HG02973 (cell line): ENCODE data around the gene CEP131.
A peak's percentile ranks its signal among the peaks of the same experiment; 100 is the strongest.

Experiments used
- ATAC-seq: cut with Tn5 transposase; IDR thresholded peaks from one replicate; pipeline ENCODE4 v1.9.1; 2021; ENCODE audit warnings: moderate library complexity; ENCODE audit not compliant: unreplicated experiment

CEP131 gene

GRCh38 chr17:81222906-81223761 lies at the start of gene CEP131:
TSS of gene CEP131 (minus strand) at chr17:81222965. CDS start at chr17:81220056, 2,909 bp downstream.
- ATAC-seq: peak; percentile 90

DNA sequence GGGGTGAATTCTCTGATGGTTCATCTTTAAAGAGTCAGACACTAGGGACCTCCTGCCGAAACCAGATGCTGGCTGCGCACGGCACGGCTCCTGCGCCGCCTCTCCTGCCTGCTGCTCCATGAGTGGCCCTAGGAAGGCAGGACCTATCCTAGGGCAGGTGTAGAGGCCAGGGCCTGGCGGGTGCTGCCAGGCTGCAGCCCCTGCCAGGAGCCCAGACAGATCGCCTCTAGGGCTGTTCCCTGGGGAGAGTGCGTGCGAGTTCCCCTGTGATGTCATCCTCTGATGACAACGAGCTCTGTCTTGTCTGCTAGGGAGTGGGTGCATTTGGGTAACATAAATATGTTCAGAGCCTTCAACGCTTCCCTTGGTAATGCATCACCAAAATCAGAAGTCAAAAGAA lies 48.5 kb upstream of the CEP131 start:
- no peak for ATAC-seq

DNA sequence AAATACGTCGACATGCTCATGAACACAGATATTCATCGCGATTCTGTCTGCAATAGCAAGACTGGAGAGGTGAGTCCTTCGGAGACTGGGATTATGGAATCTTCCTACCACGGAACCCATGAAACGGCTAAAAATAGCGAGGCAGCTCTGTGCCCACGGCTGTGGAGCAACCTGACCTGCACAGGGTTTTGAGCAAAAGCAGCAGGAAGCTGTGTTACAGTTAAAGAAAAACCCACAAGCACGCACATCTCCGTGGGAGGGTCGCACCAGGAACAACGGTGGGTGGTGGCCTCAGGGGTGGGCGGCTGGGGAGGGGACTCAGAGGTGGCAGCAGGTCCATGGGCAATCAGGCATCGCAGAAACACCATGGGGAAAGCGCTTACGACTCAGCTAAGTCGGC lies 47.5 kb upstream of the CEP131 start:
- ATAC-seq: no peak

- no peak for ATAC-seq
Observed at GRCh38 chr17:81267390-81268067, 44.8 kb upstream of the CEP131 start.

DNA sequence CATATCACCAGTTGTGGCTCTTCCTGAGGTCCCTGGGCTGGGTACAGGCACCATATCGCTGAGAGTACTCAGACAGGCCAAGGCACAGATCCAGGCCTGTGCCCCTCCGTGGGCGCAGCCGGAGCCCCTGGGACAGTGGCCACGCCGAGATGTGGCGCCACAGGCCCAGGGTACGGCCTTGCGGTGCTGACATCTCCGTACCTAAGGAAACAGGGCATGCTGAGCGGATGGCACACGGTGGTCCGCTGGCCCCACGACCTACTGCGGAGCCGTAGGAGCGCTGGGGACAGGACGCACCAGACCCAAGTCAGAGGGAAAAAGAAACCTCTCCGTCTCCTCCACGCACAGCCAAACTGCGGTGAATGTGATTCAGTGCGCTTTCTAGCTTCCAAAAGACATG lies 42.8 kb upstream of the CEP131 start:
- ATAC-seq: no peak

DNA sequence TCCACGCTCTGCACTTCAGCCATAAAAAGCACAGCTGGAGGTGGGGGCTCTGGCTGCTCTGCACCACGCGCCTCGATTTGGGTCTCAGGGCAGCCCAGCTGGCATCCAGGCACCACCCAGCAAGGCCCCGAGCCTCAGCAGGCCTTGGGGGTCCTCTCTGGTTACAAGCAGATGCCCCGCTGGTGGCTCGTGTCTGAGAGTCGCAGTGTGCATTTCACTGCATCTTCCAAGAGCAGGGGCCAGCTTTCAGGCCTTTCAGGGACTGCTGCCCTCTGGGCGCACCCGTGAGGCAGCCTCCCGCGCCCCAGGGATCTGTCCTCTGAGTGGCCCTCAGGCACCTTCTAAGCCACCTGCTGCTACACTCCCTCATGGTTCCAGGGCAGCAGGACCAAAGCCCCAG lies 41.9 kb upstream of the CEP131 start:
- no peak for ATAC-seq

DNA sequence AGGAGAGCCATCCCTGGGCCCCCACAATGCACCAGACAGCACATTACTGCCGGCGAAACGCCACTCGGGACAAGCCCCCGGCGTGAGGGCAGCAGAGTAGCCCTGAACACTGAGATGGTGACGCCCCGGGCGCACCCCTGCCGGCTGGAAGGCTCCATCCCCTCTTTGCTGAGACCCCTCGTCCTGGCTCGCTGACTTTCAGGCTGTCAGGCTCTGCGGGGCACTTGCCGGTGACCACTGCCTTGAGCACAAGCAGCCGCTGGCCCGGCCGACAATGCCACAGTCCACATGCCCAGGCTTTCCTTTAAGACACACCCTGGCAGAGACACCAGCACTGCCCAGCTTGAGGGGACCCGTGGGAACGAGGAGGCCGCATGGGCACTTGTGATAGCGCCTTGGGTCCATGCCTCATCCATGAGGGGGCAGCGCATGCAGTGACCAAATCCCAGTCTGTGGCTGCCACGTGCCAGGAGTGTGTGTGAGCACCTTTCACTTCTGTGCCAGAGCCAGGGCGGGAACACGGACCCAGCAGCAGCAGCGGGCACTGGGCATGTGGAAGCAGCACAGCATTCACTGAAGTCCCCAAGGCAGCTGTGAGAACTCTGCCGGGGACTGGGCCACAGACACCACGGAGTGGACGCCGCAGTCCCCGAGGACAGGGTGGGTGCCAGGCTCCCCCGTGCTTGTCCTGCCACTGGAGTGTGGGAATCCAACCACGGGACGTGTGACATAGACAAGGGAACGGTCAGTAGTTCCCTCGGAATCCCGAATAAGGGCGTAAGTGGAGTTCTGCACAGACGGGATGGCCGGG lies 40.8 kb upstream of the CEP131 start:
- ATAC-seq: no peak

DNA sequence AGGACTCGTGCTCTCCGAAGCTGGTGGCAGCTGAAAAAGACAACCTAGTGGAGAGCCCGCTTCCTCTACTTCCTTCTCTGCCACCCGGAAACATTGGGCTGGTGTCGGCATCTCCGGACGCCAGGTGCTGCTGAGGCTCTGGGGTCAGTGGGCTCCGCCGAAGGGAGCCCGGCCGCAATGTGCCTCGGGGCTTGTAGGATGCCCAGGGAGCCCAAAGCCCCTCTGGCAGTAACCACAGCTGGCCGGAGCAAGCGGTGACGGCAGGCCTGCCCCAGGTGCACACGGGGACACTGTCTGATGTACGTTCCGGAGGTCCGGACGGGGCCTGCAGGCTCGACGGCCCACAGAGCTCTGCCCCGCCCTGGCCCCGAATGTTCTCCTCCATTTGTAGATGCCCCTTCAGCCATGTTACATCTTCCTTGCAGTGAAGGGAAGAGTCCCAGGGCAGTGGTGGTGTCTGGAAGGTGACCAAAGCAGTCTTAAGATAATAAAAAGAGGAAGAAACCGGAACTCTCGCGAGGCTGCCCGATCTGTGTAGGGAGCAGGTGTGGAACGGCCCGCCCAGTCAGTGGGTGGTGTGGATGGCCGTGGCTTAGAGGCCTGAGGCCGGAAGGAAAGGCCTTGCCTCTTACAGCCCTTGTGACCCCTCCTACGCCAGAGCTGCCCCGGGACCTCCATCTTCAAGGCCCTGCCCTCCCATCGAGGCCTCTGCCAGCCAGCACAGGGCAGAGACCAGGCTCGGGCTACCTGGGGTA lies 39.0 kb upstream of the CEP131 start:
- no peak for ATAC-seq

DNA sequence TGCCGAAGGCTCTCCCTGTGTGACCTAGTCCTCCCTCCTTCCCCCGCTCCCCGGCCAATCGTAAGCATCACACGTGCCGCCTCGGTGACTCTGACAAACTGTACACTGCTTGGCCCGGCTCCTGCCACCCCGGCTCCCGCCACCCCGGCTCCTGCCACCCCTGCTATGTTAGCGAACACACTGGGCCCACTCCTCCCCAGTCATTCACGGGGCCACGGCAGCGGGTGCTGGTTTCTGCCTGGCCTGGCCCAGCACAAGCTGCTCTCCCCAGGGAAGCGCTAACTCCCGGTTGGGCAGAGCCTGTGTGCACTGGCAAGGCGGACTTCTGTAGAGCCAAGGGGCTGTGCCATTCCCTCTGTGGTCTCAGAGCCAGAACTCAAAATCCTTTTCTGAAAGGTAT lies 38.3 kb upstream of the CEP131 start:
- ATAC-seq: no peak

GRCh38 chr17:81260641-81261040 lies 37.9 kb upstream of the CEP131 start:
- no peak for ATAC-seq

DNA sequence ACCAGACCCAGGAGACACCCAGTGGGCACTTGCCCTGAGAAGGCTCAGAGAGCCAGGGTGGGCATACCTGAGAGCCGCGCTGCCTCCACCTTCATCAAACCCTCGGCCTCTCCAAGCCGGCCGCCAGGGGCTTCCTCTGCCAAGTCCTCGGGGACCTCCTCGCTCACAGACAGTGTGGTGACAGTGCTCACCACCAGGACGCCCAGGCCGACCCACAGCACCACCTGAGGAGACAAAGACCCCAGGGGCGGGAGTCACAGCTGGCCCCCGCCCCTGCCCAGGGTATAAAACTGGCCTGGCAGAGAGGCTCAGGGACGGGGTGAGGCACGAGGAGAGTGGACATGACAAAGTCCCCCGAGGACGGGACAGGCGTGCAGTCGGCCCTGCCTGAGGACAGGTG lies 37.4 kb upstream of the CEP131 start:
- ATAC-seq: no peak

GRCh38 chr17:81259058-81259605 lies 36.4 kb upstream of the CEP131 start:
- ATAC-seq: no peak

DNA sequence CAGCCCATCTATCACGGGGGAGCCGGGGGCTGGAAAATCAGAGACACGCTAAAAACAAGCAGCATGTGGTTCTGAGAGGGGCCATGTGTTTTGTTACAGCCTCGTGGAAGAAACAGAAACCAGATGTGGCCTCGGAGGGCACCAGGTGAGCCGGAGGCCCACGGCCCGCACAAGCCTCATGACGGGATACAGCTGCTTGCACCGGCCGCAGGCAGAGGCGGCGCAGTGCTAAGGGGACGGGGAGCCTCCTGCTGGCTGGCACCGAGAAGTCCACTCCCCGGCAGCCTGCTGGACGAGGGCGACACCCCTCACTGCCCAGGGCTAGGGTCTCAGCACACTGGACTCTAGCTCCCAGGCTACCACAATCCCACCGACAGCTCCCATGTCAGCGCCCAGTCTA lies 35.5 kb upstream of the CEP131 start:
- no peak for ATAC-seq

DNA sequence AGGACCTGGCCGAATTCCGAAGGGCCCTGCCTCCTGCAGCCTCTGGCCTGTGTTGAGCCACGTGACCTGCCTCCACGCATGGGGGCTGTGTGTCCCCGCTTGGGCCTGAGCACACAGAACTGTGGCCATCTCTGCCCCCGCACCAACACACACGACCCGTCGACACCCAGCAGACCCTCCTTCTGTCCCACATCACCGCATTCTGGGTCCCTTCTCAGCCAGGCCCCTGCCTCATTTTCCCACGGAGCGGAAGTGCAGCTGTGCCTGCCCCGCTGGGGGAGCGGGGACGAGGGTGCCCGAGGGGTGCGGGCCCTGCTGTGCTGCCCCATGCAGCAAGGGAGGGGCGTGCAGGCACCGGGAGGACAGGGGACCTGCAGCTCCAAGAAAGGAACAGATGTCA lies 34.8 kb upstream of the CEP131 start:
- ATAC-seq: no peak

DNA sequence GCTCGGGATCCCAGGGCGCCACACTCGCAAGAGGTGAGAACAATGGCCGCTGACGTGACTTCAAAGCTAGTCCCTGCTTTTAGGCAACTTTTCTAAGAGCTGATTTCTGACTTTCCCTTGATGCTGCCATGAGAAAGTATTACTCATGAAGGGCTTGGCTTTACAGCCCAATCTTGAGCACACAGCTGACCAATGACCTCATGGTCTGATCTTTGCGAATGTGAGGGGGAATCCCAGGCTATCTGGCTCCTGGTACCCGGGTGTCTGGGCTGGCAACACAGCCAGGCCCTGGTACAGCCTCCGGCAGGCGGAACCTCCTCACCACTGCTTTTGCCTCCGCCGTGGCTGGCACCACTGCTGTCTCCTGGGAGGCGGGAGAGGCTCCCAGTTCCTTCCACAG lies 33.9 kb upstream of the CEP131 start:
- no peak for ATAC-seq

DNA sequence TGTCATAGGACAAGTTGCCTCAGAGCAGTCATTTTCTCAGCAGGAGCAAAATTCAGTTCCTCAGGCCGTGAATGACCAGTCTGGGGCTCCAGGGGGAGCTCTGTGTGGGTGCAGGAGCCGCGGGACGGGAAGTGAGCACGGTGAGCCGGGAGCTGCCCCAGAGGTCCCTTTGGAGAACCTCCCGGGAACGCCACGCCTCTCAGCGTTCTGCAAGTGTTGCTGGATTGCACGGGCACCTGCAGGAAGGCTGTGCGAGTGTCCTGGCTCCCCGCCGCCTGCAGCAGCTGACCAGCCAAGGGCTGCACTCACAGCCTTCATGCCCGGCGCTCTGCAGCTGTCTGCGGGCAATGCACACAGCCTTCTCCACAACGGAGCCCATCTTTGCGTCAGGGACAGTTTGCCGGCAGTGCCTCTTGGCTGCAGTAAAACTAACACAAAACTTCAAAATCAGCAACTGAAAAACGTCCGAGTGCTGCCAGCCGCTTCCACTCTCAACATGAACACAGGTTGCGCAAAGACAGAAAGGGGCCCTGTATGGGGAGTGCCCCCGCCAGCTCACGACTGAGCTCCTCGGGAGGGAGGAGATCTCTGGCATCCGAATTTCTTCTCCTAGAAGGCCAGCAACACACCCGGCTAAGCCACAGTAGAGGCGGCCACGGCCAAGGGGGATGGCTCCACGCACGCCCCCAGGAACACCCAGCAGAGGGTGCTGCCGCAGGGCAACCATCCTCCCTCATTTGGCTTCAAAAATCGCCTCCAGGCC lies 32.4 kb upstream of the CEP131 start:
- ATAC-seq: no peak

- ATAC-seq: no peak
Observed at GRCh38 chr17:81253358-81254131, 30.8 kb upstream of the CEP131 start.

DNA sequence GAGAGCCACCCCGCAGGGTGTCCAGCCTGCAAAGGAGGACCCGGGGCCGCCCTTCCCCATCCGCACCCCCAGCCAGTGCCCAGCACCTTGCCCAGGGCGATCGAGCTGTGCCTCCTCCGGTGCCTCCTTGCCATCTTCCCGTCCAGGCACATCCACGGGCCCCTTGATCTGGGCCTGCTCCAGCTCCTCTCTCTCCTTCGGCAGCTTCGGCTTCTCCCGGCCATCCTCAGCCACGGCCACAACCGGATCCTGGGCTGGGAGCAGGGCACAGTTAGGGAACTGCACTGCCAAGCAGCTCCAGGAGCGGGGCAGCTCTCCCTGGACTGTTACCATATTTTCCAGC lies 30.2 kb upstream of the CEP131 start:
- ATAC-seq: no peak

- ATAC-seq: no peak
Observed at GRCh38 chr17:81252326-81252986, 29.7 kb upstream of the CEP131 start.
